PC-3 (cell line): ENCODE results near the gene SNED1.
"Not testable (repeated sequence)": the region's sequence is repeated elsewhere in the genome, so short reads cannot be mapped to it uniquely, and the experiment has no call there.

Experiments used
- EZH2phosphoT487 ChIP-seq: fragments of 300-600 bp; sonication (generic); IDR thresholded peaks from 2 replicates; pipeline ENCODE4 v1.6.1; 2018; ENCODE audit warnings: mild to moderate bottlenecking, antibody characterized with exemption, low read length, borderline replicate concordance
- TF ChIP-seq, protein P1 (sequence below): fragments of 300-600 bp; sonication (generic); conservative IDR thresholded peaks from 2 replicates; pipeline ENCODE4 v1.5.1; 2017; ENCODE audit warnings: antibody characterized with exemption, low read depth, mild to moderate bottlenecking, low read length

DNA sequence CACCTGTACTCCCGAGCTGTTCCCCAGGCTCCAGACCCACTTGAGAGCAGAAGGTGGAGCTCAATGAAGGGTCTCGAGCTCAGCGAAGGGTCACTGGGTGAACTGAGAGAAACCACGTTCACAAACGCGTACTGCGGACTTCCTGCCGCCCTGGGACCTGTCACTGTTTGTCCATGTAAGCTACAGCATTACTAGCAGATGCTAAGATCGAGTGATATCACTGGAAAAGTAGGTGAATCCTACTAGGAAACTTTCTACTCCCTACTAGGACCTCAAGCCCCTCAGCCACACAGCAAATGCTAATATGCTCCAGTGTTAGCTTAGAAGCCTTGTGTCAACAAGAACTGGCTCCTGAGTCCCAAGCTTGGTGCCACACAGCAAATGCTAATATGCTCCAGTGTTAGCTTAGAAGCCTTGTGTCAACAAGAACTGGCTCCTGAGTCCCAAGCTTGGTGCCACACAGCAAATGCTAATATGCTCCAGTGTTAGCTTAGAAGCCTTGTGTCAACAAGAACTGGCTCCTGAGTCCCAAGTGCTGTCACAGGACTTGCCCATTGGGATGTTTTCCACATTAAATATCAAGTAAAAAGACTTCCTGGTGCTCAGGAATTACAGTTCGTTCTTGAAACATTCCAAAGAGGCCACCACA, 94.8 kb downstream of the SNED1 start:
- TF ChIP-seq, protein P1, sequence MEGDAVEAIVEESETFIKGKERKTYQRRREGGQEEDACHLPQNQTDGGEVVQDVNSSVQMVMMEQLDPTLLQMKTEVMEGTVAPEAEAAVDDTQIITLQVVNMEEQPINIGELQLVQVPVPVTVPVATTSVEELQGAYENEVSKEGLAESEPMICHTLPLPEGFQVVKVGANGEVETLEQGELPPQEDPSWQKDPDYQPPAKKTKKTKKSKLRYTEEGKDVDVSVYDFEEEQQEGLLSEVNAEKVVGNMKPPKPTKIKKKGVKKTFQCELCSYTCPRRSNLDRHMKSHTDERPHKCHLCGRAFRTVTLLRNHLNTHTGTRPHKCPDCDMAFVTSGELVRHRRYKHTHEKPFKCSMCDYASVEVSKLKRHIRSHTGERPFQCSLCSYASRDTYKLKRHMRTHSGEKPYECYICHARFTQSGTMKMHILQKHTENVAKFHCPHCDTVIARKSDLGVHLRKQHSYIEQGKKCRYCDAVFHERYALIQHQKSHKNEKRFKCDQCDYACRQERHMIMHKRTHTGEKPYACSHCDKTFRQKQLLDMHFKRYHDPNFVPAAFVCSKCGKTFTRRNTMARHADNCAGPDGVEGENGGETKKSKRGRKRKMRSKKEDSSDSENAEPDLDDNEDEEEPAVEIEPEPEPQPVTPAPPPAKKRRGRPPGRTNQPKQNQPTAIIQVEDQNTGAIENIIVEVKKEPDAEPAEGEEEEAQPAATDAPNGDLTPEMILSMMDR, result not testable (repeated sequence)
- TF ChIP-seq EZH2phosphoT487, result not testable (repeated sequence)
